Forelimb muscle (tissue), 1 donor: ENCODE data around the gene GPR152. TPM values are rescaled to one million over a fixed set of nuclear protein-coding genes. Genes with fewer than 3 reads are reported as not detected.
A peak's percentile ranks its signal among the peaks of the same experiment; 100 is the strongest.
"Not testable (repeated sequence)": the region's sequence is repeated elsewhere in the genome, so short reads cannot be mapped to it uniquely, and the experiment has no call there.

ENCODE experiments used
- DNase-seq: peaks from one replicate; pipeline ENCODE4 v3.0.0-alpha.2; 2013; ENCODE audit warnings: low read depth
- polyA plus RNA-seq: library from polyadenylated mRNA; unstranded; fragments of 120-200 nt; gene quantifications from one replicate; pipeline ENCODE4 v1.2.1, GENCODE V29; 2013; ENCODE audit not compliant: insufficient read length

Gene GPR152
- polyA plus RNA-seq, 1 donor: not detected

DNA sequence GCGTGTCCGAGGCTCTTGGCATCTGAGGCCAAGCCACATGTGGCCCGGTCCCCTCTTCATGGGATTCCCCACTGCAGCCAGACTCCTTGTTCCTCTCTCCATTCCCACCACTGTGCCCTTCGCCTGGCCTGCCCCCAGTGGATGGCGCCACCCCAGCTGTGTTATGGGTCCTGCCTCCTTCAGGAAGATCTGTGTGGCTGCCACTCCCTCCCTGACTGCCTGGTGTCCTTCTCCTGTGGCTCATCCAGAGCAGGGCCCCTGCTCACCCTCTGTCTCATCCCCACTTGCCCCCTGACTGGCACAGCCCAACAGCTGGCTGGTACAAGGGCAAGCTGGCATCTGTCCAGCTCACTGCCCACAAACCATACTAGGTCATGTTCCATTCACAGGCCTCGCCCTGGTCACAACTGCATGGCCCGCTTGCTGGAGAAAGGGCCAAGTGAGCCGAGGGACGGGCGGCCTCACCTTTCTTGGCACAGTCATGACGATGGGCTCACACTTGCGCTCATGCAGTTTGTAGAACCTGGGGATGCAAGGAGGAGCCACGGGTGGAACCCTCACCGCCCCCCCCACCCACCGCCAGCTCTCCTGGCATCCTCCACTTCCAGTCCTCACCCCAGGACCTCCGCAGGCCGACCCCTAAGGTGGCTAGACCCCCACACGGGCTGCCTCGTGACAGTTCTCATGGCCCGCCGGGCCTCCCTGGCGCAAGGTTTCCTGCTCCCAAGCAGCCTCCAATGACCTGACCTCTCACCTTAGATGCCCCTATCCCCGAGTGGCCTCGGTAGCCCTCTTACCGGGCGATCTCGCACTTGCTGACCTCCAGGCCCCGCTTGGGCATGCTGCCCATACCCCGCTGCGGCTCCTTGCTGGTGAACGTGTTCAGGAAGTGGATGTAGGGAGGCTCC, 13.0 kb downstream of the GPR152 start:
- no peak for DNase-seq

DNA sequence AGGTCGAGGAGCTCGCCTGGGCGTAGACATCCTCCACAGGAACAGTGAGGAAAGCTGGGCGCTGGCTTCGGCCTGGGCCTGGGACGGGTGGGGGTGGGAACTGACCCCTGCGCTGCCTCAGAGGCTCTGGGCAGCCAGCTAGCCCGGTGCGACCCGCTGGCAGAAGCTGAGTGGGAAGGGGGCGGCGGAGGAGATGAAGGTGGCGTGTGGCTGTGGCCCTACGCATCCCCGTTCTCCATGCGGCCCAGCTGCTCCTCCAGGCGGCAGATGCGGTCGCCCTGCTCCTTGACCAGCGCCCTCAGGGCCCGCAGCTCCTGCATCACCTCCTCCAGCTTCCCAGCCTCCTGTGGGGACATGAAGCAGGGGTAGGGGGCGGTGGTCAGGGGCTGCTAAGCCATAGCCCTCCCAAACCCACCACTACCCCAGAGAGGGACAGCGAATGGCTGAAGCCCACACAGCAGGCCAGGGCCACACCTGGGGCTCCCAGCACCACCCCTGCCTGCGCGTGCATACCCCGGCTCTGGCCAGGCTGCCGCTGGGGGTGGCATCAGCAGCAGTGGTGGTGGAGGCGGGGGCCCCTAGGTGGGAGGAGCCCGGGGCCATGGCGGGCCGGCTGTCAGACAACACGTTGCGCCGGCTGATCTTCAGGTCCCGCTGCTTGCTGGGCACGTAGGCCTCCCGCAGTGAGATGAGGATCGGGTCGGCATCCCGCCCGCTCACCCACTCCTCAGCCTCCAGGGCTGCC, 14.2 kb downstream of the GPR152 start:
- DNase-seq: no peak

DNA sequence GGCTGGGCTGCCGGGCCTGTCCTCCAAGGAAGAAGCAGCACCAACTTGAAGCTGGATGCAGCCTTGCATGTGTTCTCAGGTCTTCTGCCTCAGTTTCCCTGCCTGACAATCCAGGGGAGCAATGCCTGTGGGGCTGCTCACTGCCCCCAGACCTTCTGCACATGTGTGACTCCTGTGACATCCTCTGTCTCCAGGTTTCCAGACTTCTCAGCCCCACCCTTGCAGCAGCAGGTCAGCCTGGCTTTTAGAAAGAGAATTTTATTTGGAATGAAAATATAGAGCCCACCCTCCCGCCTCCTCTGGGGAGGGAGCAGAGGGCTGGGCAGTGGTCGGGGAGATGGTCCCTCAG, 14.7 kb downstream of the GPR152 start:
- no peak for DNase-seq

DNA sequence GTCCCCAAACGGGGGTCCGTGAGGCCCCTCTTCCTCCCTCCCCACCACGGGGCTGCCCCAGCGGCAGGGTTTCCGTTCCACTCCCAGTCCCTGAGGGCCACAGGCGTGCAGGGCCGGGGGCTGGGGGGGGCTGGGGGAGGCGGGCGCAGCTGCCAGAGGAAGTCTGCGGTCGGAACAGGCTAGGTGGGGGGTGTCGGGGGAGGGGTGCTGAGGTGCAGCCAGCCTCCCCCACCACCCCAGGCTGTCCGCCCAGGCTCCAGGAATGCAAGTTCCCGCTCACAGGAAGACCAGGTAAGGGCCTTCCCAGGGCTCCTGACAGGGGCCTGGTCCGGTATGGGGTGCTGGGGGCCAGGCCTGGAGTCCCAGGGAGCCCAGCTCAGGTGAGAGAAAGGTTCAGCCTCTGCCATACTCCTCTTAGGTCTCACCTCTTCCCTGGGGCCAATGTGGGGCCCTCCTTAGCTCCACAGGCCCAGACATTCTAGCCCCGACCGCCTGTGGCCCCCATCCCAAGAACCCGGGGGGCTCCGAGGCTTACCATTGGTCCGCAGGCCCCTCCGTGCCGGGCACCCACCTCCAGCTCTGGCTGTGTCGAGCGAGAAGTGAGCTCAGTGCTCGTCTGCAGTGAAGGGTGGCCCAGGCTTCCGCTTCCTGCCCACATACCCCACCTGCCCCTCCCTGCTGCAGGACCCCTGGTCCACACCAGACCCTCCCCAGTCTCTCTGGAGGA, 15.3 kb downstream of the GPR152 start, which contains the start of gene PTPRCAP:
PTPRCAP (minus strand) TSS at position 601 of the 727 bp plus-strand sequence; CDS start at position 538, 63 bp downstream.
- DNase-seq: no peak

DNA sequence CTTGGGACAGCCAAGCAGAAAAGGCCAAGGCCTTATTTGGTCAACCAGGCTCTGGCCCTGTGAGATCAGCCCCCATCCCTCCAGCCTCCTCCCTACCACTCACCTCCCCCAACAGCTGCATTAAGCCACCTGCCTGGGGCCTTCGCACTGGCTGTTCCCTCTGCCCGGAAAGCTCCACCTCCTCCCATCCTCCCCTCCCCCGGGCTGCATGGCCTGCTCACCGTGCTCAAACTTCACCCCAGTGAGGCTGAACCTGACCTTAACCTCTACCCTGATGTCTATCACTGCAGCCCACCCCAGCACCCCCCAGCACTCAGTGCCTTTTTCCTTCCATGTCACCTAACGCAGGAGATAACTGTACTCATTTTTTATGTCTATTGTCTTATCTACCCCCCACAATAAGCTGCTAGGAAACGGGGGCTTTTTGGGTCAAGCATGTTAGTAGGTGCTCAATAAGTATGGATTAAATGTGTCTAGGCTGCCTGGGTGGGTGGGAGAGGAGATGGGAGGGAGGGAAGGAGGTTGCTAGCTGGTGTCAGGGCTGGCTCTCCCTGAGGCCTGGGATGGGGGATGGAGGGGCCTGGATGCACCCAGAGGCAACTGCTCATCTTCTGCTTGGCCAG, 16.0 kb downstream of the GPR152 start:
- DNase-seq: no peak

DNA sequence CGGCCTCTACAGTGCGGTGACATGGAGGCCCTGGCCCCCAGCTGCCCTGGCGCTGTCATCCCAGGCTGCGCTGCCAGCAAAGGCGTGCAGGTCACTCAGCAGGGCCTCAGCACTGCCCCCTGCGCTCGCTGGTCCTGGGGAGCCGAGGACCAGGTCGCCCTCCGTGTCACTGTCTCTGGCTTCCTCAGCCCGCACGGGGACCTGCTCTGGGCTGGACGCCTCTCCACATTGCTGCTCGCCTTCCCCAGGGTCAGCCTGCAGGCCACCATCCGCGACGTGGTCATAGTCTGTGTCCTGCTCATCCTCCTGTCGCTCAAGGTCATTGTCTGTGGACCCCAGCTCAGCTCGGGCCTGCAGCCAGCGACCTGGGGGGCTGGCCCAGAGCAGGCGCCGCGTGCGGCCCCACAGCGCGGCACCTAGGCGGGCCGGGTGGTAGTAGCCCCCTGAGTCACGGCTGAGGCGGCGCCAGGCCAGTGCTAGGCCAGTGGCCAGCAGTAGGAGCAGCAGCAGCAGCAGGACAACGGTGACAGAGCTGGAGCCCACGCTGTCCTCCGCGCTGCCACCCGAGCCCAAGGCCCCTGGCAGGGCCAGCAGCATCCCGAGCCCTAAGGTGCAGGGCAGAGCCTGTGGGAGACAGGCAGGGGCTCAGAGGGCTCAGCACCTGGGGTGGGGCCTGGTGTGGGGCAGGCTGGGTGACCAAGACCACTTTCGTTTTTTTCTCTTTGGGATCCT, 16.6 kb downstream of the GPR152 start:
- DNase-seq: no peak

DNA sequence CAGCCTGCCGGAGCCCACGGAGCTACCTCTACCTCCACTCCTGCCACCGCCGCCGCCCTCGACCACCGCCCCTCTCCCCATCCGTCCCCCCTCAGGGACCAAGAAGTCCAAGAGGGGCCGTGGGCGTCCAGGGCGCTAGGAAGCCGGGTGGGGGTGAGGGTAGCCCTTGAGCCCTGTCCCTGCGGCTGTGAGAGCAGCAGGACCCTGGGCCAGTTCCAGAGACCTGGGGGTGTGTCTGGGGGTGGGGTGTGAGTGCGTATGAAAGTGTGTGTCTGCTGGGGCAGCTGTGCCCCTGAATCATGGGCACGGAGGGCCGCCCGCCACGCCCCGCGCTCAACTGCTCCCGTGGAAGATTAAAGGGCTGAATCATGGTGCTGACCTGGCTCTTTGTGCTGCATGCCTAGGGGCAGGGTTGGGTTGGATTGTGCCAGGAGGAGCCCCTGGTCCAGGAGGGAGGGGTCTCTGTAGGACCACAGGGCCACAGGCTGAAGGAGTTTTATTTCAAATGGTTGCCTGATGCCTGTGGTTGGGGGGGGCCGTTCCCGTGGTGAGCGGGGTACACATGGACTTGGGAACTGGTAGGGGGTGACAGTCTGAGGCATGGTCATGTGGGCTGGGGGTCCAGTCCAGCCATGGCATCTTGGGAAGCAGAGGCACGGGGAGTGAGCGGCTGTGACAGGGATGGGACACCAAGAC, 17.4 kb downstream of the GPR152 start:
- DNase-seq: no peak

DNA sequence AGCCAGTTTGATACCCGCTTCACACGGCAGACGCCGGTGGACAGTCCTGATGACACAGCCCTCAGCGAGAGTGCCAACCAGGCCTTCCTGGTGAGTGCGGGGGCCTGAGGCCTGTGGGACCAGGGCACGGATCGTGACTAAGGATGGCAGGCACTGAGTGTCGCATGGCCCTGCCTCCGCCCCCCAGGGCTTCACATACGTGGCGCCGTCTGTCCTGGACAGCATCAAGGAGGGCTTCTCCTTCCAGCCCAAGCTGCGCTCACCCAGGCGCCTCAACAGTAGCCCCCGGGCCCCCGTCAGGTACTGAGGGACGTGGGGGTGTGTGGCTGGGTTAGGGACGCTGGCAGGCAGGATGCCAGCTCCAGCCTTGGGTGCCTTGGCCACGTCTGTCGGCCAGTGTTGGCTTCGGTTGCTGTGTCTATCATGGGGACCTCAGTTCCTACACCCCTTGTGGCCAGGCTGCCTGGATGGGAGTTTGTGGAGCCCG, 18.1 kb downstream of the GPR152 start:
- no peak for DNase-seq

DNA sequence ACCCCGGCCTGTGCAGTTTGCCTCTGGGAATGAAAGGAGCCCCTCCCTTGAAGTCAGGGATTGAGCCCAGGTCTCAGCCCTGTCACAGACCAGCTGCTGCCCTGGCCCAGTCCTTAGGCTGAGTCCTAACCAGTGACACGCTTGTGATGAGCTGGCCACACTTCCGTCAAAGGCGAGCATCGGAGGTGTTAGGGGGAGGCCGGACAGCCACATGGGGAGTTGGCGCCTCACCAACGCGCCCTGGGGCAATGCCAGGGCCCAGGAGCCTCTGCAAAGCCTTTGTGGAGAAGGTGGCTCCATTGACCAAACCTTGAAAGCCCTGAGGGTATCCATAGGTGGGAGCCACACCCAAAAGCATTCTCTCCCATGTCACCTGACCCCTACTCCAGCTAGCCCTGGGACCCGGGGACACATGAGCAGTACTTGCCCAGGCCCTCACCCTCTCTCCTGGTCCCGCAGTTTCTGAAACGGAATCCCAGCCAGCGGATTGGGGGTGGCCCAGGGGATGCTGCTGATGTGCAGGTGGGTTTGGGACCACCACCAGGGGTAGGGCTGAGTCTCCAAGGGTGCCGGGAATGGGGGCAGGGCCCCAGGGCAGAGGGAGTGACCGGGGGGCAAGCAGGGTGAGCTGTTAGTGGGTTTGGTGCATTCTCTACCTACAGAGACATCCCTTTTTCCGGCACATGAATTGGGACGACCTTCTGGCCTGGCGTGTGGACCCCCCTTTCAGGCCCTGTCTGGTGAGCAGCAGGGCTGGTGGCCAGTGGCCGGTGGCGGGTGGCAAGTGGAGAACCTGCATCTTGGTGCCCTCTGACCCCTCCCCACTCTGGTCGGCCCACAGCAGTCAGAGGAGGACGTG, 18.8 kb downstream of the GPR152 start:
- no peak for DNase-seq

DNA sequence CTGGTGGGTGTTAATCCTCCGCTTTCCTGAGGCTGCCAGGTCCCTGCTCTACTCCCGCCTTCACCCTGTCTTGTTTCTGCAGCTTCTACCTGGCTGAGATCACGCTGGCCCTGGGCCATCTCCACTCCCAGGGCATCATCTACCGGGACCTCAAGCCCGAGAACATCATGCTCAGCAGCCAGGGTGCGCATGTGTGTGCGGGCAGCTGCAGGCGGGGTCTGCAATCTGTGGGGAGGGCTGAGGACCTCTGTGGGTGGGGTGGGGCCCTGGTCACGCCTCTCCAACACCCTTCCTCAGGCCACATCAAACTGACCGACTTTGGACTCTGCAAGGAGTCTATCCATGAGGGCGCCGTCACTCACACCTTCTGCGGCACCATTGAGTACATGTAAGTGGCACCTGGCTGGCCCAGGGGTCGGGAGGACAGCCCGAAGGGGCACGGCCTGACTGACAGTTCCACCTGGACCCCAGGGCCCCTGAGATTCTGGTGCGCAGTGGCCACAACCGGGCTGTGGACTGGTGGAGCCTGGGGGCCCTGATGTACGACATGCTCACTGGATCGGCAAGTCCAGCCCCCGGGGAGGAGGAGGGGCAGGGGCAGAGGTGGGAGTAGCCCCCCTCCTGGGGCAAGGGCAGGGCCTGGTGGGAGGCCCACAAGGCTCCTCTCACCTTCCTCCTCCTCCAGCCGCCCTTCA, 19.7 kb downstream of the GPR152 start:
- DNase-seq: no peak

DNA sequence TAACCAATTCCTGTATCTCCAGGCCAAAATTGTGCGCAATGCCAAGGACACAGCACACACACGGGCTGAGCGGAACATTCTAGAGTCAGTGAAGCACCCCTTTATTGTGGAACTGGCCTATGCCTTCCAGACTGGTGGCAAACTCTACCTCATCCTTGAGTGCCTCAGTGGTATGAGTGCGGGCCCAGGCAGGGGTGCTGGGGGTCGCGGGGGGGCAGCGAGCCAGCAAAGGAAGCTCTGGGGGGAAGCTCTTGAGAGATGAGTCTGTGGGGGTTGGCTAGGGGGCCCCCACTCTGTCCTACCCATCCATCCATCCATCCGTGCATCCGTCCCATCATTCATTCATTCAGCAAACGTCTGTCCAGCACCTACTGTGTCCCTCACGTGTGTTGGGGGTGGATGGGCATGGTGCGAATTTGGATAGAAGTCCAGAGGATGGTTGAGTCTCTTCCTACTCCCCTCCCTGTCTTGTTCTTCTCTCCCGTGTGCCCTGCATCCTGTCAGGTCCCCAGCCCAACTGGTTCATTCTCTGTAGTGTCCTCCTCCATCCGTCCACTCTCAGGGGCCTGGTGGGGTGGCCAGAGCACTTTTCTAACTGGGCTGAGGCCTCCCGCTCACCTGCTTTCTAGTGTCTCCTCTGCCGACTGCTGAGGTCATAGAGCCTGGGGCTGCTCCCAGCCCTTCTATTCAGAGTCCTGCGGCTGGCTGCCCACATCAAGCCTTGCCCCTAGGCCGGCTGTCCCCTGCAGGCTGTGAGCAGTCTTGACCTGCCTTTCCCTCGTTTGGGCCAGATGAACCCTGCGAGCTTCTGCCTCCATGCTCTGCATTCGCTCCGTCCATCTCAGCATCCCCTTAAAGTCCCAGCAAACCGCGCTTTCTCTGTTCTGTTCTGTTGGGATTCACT, 20.9 kb downstream of the GPR152 start:
- no peak for DNase-seq

DNA sequence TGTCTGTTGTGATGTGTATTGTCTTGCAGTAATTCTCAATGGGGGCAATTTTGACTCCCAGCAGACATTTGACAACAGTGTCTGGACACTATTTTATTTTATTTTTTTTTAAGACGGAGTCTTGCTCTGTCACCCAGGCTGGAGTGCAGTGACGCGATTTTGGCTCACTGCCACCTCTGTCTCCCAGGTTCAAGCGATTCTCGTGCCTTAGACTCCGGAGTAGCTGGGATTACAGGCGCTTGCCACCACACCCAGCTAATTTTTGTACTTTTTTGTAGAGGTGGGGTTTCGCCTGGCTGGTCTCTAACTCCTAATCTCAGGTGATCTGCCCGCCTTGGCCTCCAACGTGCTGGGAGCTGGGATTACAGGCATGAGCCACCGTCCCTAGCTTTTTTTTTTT, 22.8 kb downstream of the GPR152 start:
- DNase-seq: no peak

DNA sequence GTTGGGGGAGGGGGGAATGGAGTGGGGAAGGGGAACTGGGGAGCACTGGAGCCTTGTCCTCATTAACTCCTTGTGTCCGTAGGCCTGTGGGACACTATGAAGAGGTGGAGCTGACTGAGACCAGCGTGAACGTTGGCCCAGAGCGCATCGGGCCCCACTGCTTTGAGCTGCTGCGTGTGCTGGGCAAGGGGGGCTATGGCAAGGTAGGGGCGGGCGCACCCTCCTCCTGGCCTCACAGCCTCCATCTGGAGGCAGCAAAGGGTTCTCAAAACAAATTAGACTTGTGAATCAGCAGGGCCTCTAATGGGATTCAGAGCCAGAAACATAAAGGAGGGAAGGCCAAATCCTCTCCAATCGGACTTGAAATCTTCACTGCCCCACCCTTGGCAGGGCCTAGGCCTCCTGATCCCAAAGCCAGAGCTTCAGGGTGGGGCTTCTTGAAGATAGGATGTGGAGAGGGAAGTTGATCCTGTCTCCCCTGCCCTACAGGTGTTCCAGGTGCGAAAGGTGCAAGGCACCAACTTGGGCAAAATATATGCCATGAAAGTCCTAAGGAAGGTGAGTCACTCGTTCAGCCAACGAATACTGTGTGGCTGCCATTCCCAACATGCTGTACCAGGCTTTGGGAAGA, 23.4 kb downstream of the GPR152 start:
- no peak for DNase-seq

DNA sequence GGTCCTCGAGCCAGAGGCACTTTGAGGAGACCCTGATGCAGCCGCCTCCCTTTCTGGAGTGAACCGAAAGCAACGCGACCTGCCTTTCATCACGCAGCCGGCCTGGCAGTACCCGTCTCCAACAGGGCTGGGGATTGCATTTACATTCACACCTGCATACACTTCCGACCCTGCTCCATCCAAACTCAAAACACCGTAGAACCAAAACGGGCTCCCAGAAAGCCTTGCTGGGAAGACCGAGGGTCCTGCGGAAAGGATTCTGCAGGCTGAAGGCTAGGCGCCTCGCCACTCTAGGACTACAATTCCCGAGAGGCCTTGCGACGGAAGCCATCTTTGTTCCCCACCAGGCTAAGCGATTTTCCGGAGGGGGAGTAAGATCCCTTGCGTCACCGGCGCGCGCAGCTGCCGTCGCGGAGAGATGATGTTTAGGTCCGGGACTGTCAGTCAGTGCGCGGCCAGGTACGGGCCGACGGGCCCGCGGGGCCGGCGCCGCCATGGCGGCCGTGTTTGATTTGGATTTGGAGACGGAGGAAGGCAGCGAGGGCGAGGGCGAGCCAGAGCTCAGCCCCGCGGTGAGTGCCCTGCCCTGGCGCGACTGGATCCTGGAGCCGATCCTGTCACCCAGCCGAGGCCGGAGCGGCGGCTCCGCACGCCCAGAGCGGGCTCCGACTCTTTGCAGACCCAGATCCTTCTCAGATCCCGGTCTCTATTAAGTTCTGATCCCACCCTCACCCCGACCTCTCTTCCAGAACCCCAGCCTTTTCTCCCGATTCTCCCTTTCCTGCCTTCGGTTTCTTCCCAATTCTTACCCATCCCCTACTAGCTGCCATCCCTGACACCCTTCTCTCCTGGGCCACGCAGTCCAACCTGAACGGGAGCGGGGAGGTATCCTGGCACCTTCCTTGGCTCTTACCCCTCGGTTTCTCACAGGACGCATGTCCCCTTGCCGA, 24.2 kb downstream of the GPR152 start, which contains the start of gene RPS6KB2:
RPS6KB2 (plus strand) TSS at position 443 of the 950 bp plus-strand sequence; CDS start at position 495, 52 bp downstream.
- peak; percentile 96 for DNase-seq

DNA sequence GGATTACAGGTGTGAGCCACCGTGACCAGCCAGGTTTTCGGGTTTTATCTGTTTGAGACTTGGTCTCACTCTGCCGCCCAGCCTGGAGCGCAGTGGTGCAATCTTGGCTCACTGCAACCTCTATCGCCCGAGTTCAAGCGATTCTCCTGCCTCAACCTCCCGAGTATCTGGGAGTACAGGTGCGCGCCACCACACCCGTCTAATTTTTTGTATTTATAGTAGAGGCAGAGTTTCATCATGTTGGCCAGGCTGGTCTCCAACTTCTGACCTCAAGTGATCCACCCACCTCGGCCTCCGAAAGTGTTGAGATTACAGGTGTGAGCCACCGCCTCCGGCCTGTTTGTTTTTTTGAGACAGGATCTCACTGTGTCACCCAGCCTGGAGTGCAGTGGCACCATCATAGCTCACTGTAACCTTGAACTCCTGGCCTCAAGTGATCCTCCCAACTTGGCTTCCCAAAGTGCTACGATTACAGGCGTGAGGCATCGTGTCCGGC, 25.1 kb downstream of the GPR152 start:
- not testable (repeated sequence) for DNase-seq
